OCI-LY7 (cell line): ENCODE data around the gene MUC4. TPM values are rescaled to one million over a fixed set of nuclear protein-coding genes. Genes with fewer than 3 reads are reported as not detected.
A peak's percentile ranks its signal among the peaks of the same experiment; 100 is the strongest.

Source experiments
- BruUV-seq: library from RNA; stranded (reverse); fragments of 400-500 nt; replicated peaks from 2 replicates; lab custom pipeline; 2021; lab: Mats Ljungman, UMichigan
- CTCF ChIA-PET: fragments of 300-600 bp; sonication (Branson Sonifier 250); formaldehyde crosslinking; loops from one replicate; lab custom pipeline; 2022; ENCODE audit warnings: antibody characterized with exemption; ENCODE audit not compliant: unreplicated experiment; lab: Charles Lee
- POLR2A ChIA-PET: fragments of 300-600 bp; sonication (Branson Sonifier 250); formaldehyde crosslinking; loops from one replicate; lab custom pipeline; 2022; ENCODE audit warnings: antibody characterized with exemption; lab: Charles Lee
- DNase-seq: peaks from one replicate; pipeline ENCODE4 v3.0.0-alpha.2; 2015; ENCODE audit warnings: low spot score
- H2AFZ ChIP-seq: fragments of 200-600 bp; sonication (generic), shearing (Covaris generic); 2 replicates; pipeline ENCODE4 v1.6.1; 2014; ENCODE audit warnings: mild to moderate bottlenecking, antibody characterized with exemption, low read length, moderate library complexity
- H3K27ac ChIP-seq: fragments of 200-600 bp; sonication (generic); 2 replicates; pipeline ENCODE4 v1.5.1; 2014; ENCODE audit warnings: mixed run types, low read depth, mild to moderate bottlenecking, moderate library complexity, low read length, inconsistent platforms; ENCODE audit not compliant: poor library complexity, severe bottlenecking
- H3K36me3 ChIP-seq: fragments of 200-600 bp; sonication (generic); 2 replicates; pipeline ENCODE4 v1.6.1; 2014; ENCODE audit warnings: mild to moderate bottlenecking, antibody characterized with exemption, low read length, moderate library complexity, mixed read lengths; ENCODE audit not compliant: insufficient read depth
- H3K4me1 ChIP-seq: fragments of 200-600 bp; sonication (generic); 2 replicates; pipeline ENCODE4 v1.5.1; 2014; ENCODE audit warnings: mild to moderate bottlenecking, low read length; ENCODE audit not compliant: insufficient read depth, poor library complexity, severe bottlenecking
- H3K4me2 ChIP-seq: fragments of 200-600 bp; sonication (generic); 2 replicates; pipeline ENCODE4 v1.6.1; 2014; ENCODE audit warnings: mild to moderate bottlenecking, low read length
- H3K4me3 ChIP-seq: fragments of 200-600 bp; sonication (generic); 2 replicates; pipeline ENCODE4 v1.5.1; 2014; ENCODE audit warnings: mild to moderate bottlenecking, low read depth, low read length; ENCODE audit not compliant: poor library complexity, severe bottlenecking
- H3K79me2 ChIP-seq: fragments of 200-600 bp; sonication (generic); 2 replicates; pipeline ENCODE4 v1.6.1; 2016; ENCODE audit warnings: low read depth, mild to moderate bottlenecking, low read length, moderate library complexity, mixed read lengths; ENCODE audit not compliant: insufficient read depth
- H3K9me2 ChIP-seq: fragments of 200-600 bp; sonication (generic); 2 replicates; pipeline ENCODE4 v1.6.1; 2016; ENCODE audit warnings: mild to moderate bottlenecking, low read length, mixed read lengths; ENCODE audit not compliant: insufficient read depth
- H3K9me3 ChIP-seq: fragments of 200-600 bp; sonication (generic); 2 replicates; pipeline ENCODE4 v1.6.1; 2014; ENCODE audit warnings: mild to moderate bottlenecking, mixed run types, low read length, mixed read lengths
- H4K20me1 ChIP-seq: fragments of 200-600 bp; sonication (generic); 2 replicates; pipeline ENCODE4 v1.6.1; 2014; ENCODE audit warnings: mild to moderate bottlenecking, antibody characterized with exemption, low read length, moderate library complexity, mixed read lengths; ENCODE audit not compliant: insufficient read depth
- EZH2phosphoT487 ChIP-seq: fragments of 200-600 bp; sonication (generic); IDR thresholded peaks from 2 replicates; pipeline ENCODE4 v1.6.1; 2018; ENCODE audit warnings: low read depth, borderline replicate concordance, mild to moderate bottlenecking, mixed run types, antibody characterized with exemption, low read length, moderate library complexity, mixed read lengths
- intact Hi-C: fragments of 100-400 bp; cut with micrococcal nuclease; formaldehyde crosslinking; loops from one replicate; pipeline ENCODE4 v1.10.0; 2022; ENCODE audit not compliant: unreplicated experiment
- total RNA-seq, 2 experiments: library from RNA; depleted of rRNA in 1 of 2; stranded (reverse); fragments of >200 nt in 1 of 2; shearing (Covaris generic) in 1 of 2; gene quantifications; 2 replicates each; pipeline ENCODE4 v1.2.3, GENCODE V29; 2014 to 2022
- TF ChIP-seq, protein P1 (sequence below): fragments of 200-600 bp; sonication (generic); conservative IDR thresholded peaks from 2 replicates; pipeline ENCODE4 v1.5.1; 2014; ENCODE audit warnings: mild to moderate bottlenecking, antibody characterized with exemption, low read length, moderate library complexity, mixed read lengths

Gene MUC4
- total RNA-seq, 2 experiments from 2014 or later, result 0.03 to 0.42 TPM

GRCh38 chr3:195753581-195753980 is 58.1 kb downstream of the MUC4 start:
- ChIA-PET CTCF (no interaction called here), POLR2A (no interaction called here)
- DNase-seq, result no peak
- Histone ChIP-seq H3K4me1 (no peaks in the 10 kb centered on the region), H3K9me2 (no peaks in the 10 kb centered on the region), H3K79me2 (no peaks in the 10 kb centered on the region), H3K9me3 (no peaks in the 10 kb centered on the region), H4K20me1 (no peaks in the 10 kb centered on the region), H3K4me2 (no peak overlapping the region), H2AFZ (no peak overlapping the region), H3K4me3 (no peak overlapping the region), H3K36me3 (no peaks in the 10 kb centered on the region), H3K27ac (no peak overlapping the region)
- intact Hi-C loops, result no loop called here
- no TSS peak for BruUV-seq
- TF ChIP-seq, protein P1, sequence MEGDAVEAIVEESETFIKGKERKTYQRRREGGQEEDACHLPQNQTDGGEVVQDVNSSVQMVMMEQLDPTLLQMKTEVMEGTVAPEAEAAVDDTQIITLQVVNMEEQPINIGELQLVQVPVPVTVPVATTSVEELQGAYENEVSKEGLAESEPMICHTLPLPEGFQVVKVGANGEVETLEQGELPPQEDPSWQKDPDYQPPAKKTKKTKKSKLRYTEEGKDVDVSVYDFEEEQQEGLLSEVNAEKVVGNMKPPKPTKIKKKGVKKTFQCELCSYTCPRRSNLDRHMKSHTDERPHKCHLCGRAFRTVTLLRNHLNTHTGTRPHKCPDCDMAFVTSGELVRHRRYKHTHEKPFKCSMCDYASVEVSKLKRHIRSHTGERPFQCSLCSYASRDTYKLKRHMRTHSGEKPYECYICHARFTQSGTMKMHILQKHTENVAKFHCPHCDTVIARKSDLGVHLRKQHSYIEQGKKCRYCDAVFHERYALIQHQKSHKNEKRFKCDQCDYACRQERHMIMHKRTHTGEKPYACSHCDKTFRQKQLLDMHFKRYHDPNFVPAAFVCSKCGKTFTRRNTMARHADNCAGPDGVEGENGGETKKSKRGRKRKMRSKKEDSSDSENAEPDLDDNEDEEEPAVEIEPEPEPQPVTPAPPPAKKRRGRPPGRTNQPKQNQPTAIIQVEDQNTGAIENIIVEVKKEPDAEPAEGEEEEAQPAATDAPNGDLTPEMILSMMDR, result no peak
- no peak for TF ChIP-seq EZH2phosphoT487

GRCh38 chr3:195752546-195753331 is 59.0 kb downstream of the MUC4 start:
- no peaks in the 10 kb centered on the region for H3K36me3 ChIP-seq
- no peak overlapping the region for H3K4me2 ChIP-seq
- DNase-seq, result peak; percentile 16
- no peaks in the 10 kb centered on the region for H3K4me1 ChIP-seq
- no peaks in the 10 kb centered on the region for H3K9me2 ChIP-seq
- H4K20me1 ChIP-seq, result no peaks in the 10 kb centered on the region
- no peak for TF ChIP-seq EZH2phosphoT487
- TF ChIP-seq, protein P1, result no peak
- no peak overlapping the region for H3K4me3 ChIP-seq
- H3K27ac ChIP-seq, result no peak overlapping the region
- H3K79me2 ChIP-seq, result no peaks in the 10 kb centered on the region
- no peak overlapping the region for H2AFZ ChIP-seq
- no peaks in the 10 kb centered on the region for H3K9me3 ChIP-seq
- CTCF ChIA-PET, result no interaction called here
- BruUV-seq, result no TSS peak
- POLR2A ChIA-PET, result interaction anchor here (0.7 kb wide), 2 partner anchors 148 to 452 kb away, joined by 3 to 5 read pairs; no protein-coding TSS in a partner anchor
- intact Hi-C loops, result no loop called here

- TF ChIP-seq EZH2phosphoT487, result no peak
- TF ChIP-seq, protein P1, result no peak
- H3K36me3 ChIP-seq, result no peaks in the 10 kb centered on the region
- no TSS peak for BruUV-seq
- no peaks in the 10 kb centered on the region for H3K4me1 ChIP-seq
- no peak overlapping the region for H3K4me2 ChIP-seq
- no peaks in the 10 kb centered on the region for H3K9me2 ChIP-seq
- H3K4me3 ChIP-seq, result no peak overlapping the region
- H3K79me2 ChIP-seq, result no peaks in the 10 kb centered on the region
- POLR2A ChIA-PET, result no interaction called here
- no peaks in the 10 kb centered on the region for H4K20me1 ChIP-seq
- no peaks in the 10 kb centered on the region for H3K9me3 ChIP-seq
- no peak overlapping the region for H2AFZ ChIP-seq
- CTCF ChIA-PET, result no interaction called here
- no peak for DNase-seq
- no peak overlapping the region for H3K27ac ChIP-seq
- intact Hi-C loops, result no loop called here
Measured at GRCh38 chr3:195752066-195752465, 59.7 kb downstream of the MUC4 start.
